H1 (cell line): ENCODE results near the gene RXRA. TPM values are rescaled to one million over a fixed set of nuclear protein-coding genes. Genes with fewer than 3 reads are reported as not detected.

Source experiments
- CTCF ChIA-PET: fragments of 300-600 bp; sonication (Branson Sonifier 250); formaldehyde crosslinking; loops from one replicate; lab custom pipeline; 2021; ENCODE audit not compliant: partially characterized antibody; lab: Charles Lee
- POLR2A ChIA-PET: fragments of 300-600 bp; sonication (Branson Sonifier 250); formaldehyde crosslinking; loops from one replicate; lab custom pipeline; 2021; ENCODE audit warnings: inconsistent platforms; ENCODE audit not compliant: partially characterized antibody; lab: Charles Lee
- DNase-seq, 2 experiments: peaks; one replicate each; pipeline versions ENCODE4 v3.0.0 to v3.0.0-alpha.2; 2010 to 2022; ENCODE audit warnings: low spot score in 2 of 2, low read depth in 1 of 2, mixed read lengths in 1 of 2
- FAIRE-seq: peaks from 2 replicates; lab custom pipeline; 2011; peaks lifted over from hg19 to GRCh38; lab: Jason Lieb, UNC
- H2AFZ ChIP-seq: 2 replicates; pipeline ENCODE4 v1.8.1; 2012; ENCODE audit warnings: low read length, inconsistent platforms
- H2AK5ac ChIP-seq: 2 replicates; pipeline ENCODE4 v1.6.1; 2013; ENCODE audit warnings: low read depth, low read length
- H2BK120ac ChIP-seq: replicated peaks from 2 replicates; pipeline ENCODE3; 2013; ENCODE audit warnings: low read depth, low read length, inconsistent platforms
- H2BK12ac ChIP-seq: 2 replicates; pipeline ENCODE4 v1.6.1; 2013; ENCODE audit warnings: low read depth, low read length
- H2BK15ac ChIP-seq: 2 replicates; pipeline ENCODE4 v1.6.1; 2013; ENCODE audit warnings: low read length
- H2BK20ac ChIP-seq: 2 replicates; pipeline ENCODE4 v1.6.1; 2013; ENCODE audit warnings: low read length
- H2BK5ac ChIP-seq: 2 replicates; pipeline ENCODE4 v1.6.1; 2013; ENCODE audit warnings: low read depth, low read length
- H3K14ac ChIP-seq: 2 replicates; pipeline ENCODE4 v1.6.1; 2013; ENCODE audit warnings: inconsistent platforms; ENCODE audit not compliant: insufficient read length
- H3K18ac ChIP-seq: 2 replicates; pipeline ENCODE4 v1.6.1; 2013; ENCODE audit warnings: low read length; ENCODE audit errors: extremely low read depth
- H3K23ac ChIP-seq: 2 replicates; pipeline ENCODE4 v1.6.1; 2013; ENCODE audit warnings: inconsistent platforms; ENCODE audit not compliant: insufficient read length
- H3K23me2 ChIP-seq: 2 replicates; pipeline ENCODE4 v1.6.1; 2013; ENCODE audit warnings: low read depth, low read length
- H3K27ac ChIP-seq: 2 replicates; pipeline ENCODE4 v1.6.1; 2011; ENCODE audit warnings: low read depth, low read length, inconsistent platforms
- H3K27me3 ChIP-seq, 4 experiments: replicated peaks in 1 of 4; 1 replicate in 1 of 4; 2 replicates in 3 of 4; pipeline versions ENCODE4 v1.6.1 to v1.8.1; 2011 to 2013; ENCODE audit warnings: low read length in 3 of 4, mild to moderate bottlenecking in 3 of 4, inconsistent platforms in 2 of 4, mixed read lengths in 2 of 4, moderate library complexity in 1 of 4; ENCODE audit not compliant: control insufficient read depth in 3 of 4, insufficient read depth in 3 of 4; ENCODE audit errors: extremely low read depth in 1 of 4
- H3K36me3 ChIP-seq, 4 experiments: 2 replicates each; pipeline versions ENCODE4 v1.6.1 to v1.8.1; 2011 to 2013; ENCODE audit warnings: mild to moderate bottlenecking in 4 of 4, low read length in 3 of 4, moderate library complexity in 2 of 4, control low read depth in 1 of 4, inconsistent platforms in 1 of 4; ENCODE audit not compliant: insufficient read depth in 4 of 4, control insufficient read depth in 2 of 4
- H3K4ac ChIP-seq: replicated peaks from 2 replicates; pipeline ENCODE3; 2013; ENCODE audit warnings: low read length, low read depth, mixed read lengths, inconsistent platforms; ENCODE audit not compliant: insufficient read length
- H3K4me1 ChIP-seq, 4 experiments: replicated peaks in 1 of 4; 1 replicate in 1 of 4; 2 replicates in 3 of 4; pipeline versions ENCODE4 v1.6.1 to v1.8.1; 2011 to 2013; ENCODE audit warnings: low read length in 3 of 4, inconsistent platforms in 2 of 4, mixed read lengths in 1 of 4; ENCODE audit not compliant: insufficient read depth in 4 of 4, control insufficient read depth in 3 of 4
- H3K4me2 ChIP-seq, 2 experiments: 2 replicates each; pipeline versions ENCODE4 v1.6.1 to v1.8.1; 2011 to 2013; ENCODE audit warnings: low read depth in 2 of 2, low read length in 2 of 2, control low read depth in 1 of 2, inconsistent platforms in 1 of 2, mild to moderate bottlenecking in 1 of 2; ENCODE audit not compliant: insufficient read depth in 1 of 2
- H3K4me3 ChIP-seq, 4 experiments: fragments of 200-600, 300-600 bp in 1 of 4; sonication (generic), shearing (Covaris generic), sonication (Bioruptor Twin) in 1 of 4; 2 replicates each; pipeline versions ENCODE4 v1.5.1 to v1.8.1; 2011 to 2016; ENCODE audit warnings: low read length in 4 of 4, low read depth in 3 of 4, control low read depth in 2 of 4, inconsistent platforms in 2 of 4, mild to moderate bottlenecking in 2 of 4, mixed read lengths in 1 of 4, moderate library complexity in 1 of 4; ENCODE audit not compliant: insufficient read depth in 2 of 4; ENCODE audit errors: extremely low read depth in 1 of 4
- H3K56ac ChIP-seq: replicated peaks from 2 replicates; pipeline ENCODE3; 2013; ENCODE audit warnings: low read depth, mild to moderate bottlenecking, mixed read lengths, low read length, inconsistent platforms; ENCODE audit not compliant: insufficient read length
- H3K79me1 ChIP-seq: 2 replicates; pipeline ENCODE4 v1.6.1; 2013; ENCODE audit warnings: low read depth, low read length, control low read depth
- H3K79me2 ChIP-seq, 2 experiments: 2 replicates each; pipeline versions ENCODE4 v1.6.1 to v1.8.1; 2012 to 2013; ENCODE audit warnings: low read length in 2 of 2, mild to moderate bottlenecking in 2 of 2, inconsistent platforms in 1 of 2; ENCODE audit not compliant: insufficient read depth in 2 of 2, control insufficient read depth in 1 of 2
- H3K9ac ChIP-seq, 4 experiments: replicated peaks in 1 of 4; 1 replicate in 1 of 4; 2 replicates in 3 of 4; pipeline versions ENCODE4 v1.6.1 to v1.8.1; 2011 to 2013; ENCODE audit warnings: low read depth in 3 of 4, low read length in 3 of 4, control low read depth in 2 of 4, mild to moderate bottlenecking in 2 of 4, moderate library complexity in 2 of 4, inconsistent platforms in 1 of 4; ENCODE audit errors: extremely low read depth in 1 of 4
- H3K9me3 ChIP-seq, 2 experiments: 2 replicates each; pipeline versions ENCODE4 v1.6.1 to v1.8.1; 2012 to 2013; ENCODE audit warnings: mild to moderate bottlenecking in 2 of 2, moderate library complexity in 2 of 2, control low read depth in 1 of 2, inconsistent platforms in 1 of 2, low read depth in 1 of 2, low read length in 1 of 2, mixed read lengths in 1 of 2; ENCODE audit not compliant: insufficient read depth in 2 of 2
- H4K20me1 ChIP-seq, 2 experiments: replicated peaks in 1 of 2; 2 replicates each; pipeline versions ENCODE3 to v1.8.1; 2011 to 2013; ENCODE audit warnings: inconsistent platforms in 2 of 2, low read length in 2 of 2, mild to moderate bottlenecking in 1 of 2; ENCODE audit not compliant: insufficient read depth in 2 of 2, control insufficient read depth in 1 of 2
- H4K5ac ChIP-seq: 2 replicates; pipeline ENCODE4 v1.6.1; 2013; ENCODE audit warnings: low read length, low read depth, mixed read lengths, inconsistent platforms; ENCODE audit not compliant: insufficient read length
- H4K8ac ChIP-seq: 2 replicates; pipeline ENCODE4 v1.8.0; 2013; ENCODE audit warnings: mild to moderate bottlenecking, moderate library complexity, low read length, inconsistent platforms; ENCODE audit not compliant: insufficient read depth; ENCODE audit errors: extremely low read depth
- H4K91ac ChIP-seq: replicated peaks from 2 replicates; pipeline ENCODE3; 2013; ENCODE audit warnings: low read length, mixed read lengths, inconsistent platforms; ENCODE audit not compliant: insufficient read length
- WGBS, 2 experiments: shearing (Covaris generic) in 1 of 2; methylation state at CpG; one replicate each; pipeline versions ENCODE4 v1.1.6 to v1.1.7; 2013 to 2015; ENCODE audit warnings: low lambda C conversion rate in 2 of 2, mixed read lengths in 2 of 2, inconsistent platforms in 1 of 2, low coverage in 1 of 2, missing lambda C conversion rate in 1 of 2; ENCODE audit not compliant: insufficient replicate concordance in 2 of 2, insufficient coverage in 1 of 2, insufficient read length in 1 of 2; ENCODE audit errors: extremely low coverage in 1 of 2, missing lambda C conversion rate in 1 of 2; 5-methylcytosine and 5-hydroxymethylcytosine counted together
- polyA plus RNA-seq, 7 experiments: library from polyadenylated mRNA; depleted of rRNA in 3 of 7; stranded (reverse) in 5 of 7; unstranded in 2 of 7; fragments of >200 nt in 5 of 7; fragments of 200-250 nt in 2 of 7; gene quantifications; 1 replicate in 5 of 7; 2 replicates in 1 of 7; 4 replicates in 1 of 7; pipeline versions ENCODE4 v1.2.1 to v1.2.3, GENCODE V29; 2011 to 2013; ENCODE audit warnings: missing spikeins in 2 of 7, mixed read lengths in 2 of 7
- total RNA-seq: library from RNA; stranded (reverse); fragmentation: NEBNext Ultra II Directional; extraction: Animal tissue kit (Norgen Biotek cat#: 25700); gene quantifications from 2 replicates; pipeline ENCODE4 v1.2.1, GENCODE V29; 2021

Gene RXRA
- total and polyA plus RNA-seq, 2 of the 8 experiments (the other 6 are each of a cell fraction or from before 2014, with no cell fraction given) = 9.8 to 29.4 TPM

- Histone ChIP-seq H4K20me1 (peaks cover 0 to 5% of the 10 kb centered on the region in 2 experiments), H2BK5ac (no peak overlapping the region), H3K27ac (no peak overlapping the region), H3K4ac (no peak overlapping the region), H3K18ac (no peak overlapping the region), H3K27me3 (no peaks in the 10 kb centered on the region), H4K8ac (peak overlapping the region; percentile 57; the same call in 1 of the 2 replicates), H2AK5ac (peak overlapping the region; percentile 33; the same call in 1 of the 2 replicates), H3K4me1 (peaks cover 0 to 9% (median 4%) of the 10 kb centered on the region in 4 experiments; a peak in 4 of 7 replicates), H3K23me2 (no peaks in the 10 kb centered on the region), H2BK20ac (no peak overlapping the region), H3K79me2 (no peaks in the 10 kb centered on the region), H3K56ac (no peak overlapping the region), H3K14ac (no peak overlapping the region), H3K9me3 (peaks cover 0 to 2% of the 10 kb centered on the region in 2 experiments; a peak in 1 of 4 replicates), H4K91ac (peak overlapping the region; percentile 42), H3K23ac (no peak overlapping the region), H2BK120ac (no peak overlapping the region), H3K36me3 (peaks cover 0 to 1% (median 0%) of the 10 kb centered on the region in 4 experiments; a peak in 1 of 8 replicates), H2BK15ac (peak overlapping the region; percentile 92; the same call in 1 of the 2 replicates), H3K79me1 (no peaks in the 10 kb centered on the region), H4K5ac (no peak overlapping the region), H3K4me3 (no peak overlapping the region), H3K9ac (no peak overlapping the region), H3K4me2 (no peak overlapping the region), H2AFZ (no peak overlapping the region), H2BK12ac (peak overlapping the region; percentile 33; the same call in 1 of the 2 replicates)
- ChIA-PET CTCF (interaction anchor here (1.3 to 3.4 kb wide), 12 partner anchors 10 to 272 kb away, joined by 3 to 53 read pairs (median 9); no protein-coding TSS in a partner anchor), POLR2A (no interaction called here)
- WGBS, 2 experiments = 91% methylated on average over 26 of the region's 26 CpGs; no CpG with 5 or more reads in 1 of the 2 experiments
- DNase-seq = no peak
- FAIRE-seq = no peak
Measured at GRCh38 chr9:134441227-134442084, 115.2 kb downstream of the RXRA start.
